Chondrocyte (in vitro differentiated cells): ENCODE measurements around the gene GTPBP3. TPM values are rescaled to one million over a fixed set of nuclear protein-coding genes. Genes with fewer than 3 reads are reported as not detected.

Experiments
- DNase-seq: peaks from one replicate; pipeline ENCODE4 v3.0.0; 2021; ENCODE audit warnings: mixed read lengths, low spot score
- H3K27ac Mint-ChIP-seq: one replicate; pipeline ENCODE4 v1.8.0; 2021; ENCODE audit warnings: mild to moderate bottlenecking, moderate library complexity, mixed read lengths; ENCODE audit not compliant: unreplicated experiment
- H3K27me3 Mint-ChIP-seq: 2 replicates; pipeline ENCODE4 v1.8.0; 2021; ENCODE audit warnings: low read depth, mixed read lengths
- H3K36me3 Mint-ChIP-seq: 2 replicates; pipeline ENCODE4 v1.8.0; 2021; ENCODE audit warnings: low read depth, mixed read lengths
- H3K4me1 Mint-ChIP-seq: 2 replicates; pipeline ENCODE4 v1.8.0; 2021; ENCODE audit warnings: low read depth, mild to moderate bottlenecking, mixed read lengths
- H3K4me3 Mint-ChIP-seq: one replicate; pipeline ENCODE4 v1.8.0; 2021; ENCODE audit warnings: mild to moderate bottlenecking, moderate library complexity, mixed read lengths; ENCODE audit not compliant: unreplicated experiment
- H3K9me3 Mint-ChIP-seq: 2 replicates; pipeline ENCODE4 v1.8.0; 2021; ENCODE audit warnings: low read depth, mixed read lengths
- CTCF ChIP-seq: fragments of 200-600 bp; sonication (generic); IDR thresholded peaks from 2 replicates; pipeline ENCODE4 v1.5.0; 2021; ENCODE audit warnings: antibody characterized with exemption, mild to moderate bottlenecking, moderate library complexity
- long read RNA-seq: library from polyadenylated mRNA; stranded (forward); transcript quantifications from one replicate; pipeline ENCODE4 v2.0.0, GENCODE V29; 2021
- total RNA-seq: library from RNA; stranded (reverse); gene quantifications from 3 replicates; pipeline ENCODE4 v1.2.1, GENCODE V29; 2021

GTPBP3 gene, protein sequence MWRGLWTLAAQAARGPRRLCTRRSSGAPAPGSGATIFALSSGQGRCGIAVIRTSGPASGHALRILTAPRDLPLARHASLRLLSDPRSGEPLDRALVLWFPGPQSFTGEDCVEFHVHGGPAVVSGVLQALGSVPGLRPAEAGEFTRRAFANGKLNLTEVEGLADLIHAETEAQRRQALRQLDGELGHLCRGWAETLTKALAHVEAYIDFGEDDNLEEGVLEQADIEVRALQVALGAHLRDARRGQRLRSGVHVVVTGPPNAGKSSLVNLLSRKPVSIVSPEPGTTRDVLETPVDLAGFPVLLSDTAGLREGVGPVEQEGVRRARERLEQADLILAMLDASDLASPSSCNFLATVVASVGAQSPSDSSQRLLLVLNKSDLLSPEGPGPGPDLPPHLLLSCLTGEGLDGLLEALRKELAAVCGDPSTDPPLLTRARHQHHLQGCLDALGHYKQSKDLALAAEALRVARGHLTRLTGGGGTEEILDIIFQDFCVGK
- total RNA-seq: 16.7 to 20.9 TPM (median 20.6 TPM) in 3 replicates
- long read RNA-seq, transcript GTPBP3-222 (9 exons, 2,493 nt): minor isoform, 5 of 43 reads
- long read RNA-seq, transcript GTPBP3-201 (9 exons, 2,579 nt): major isoform, 20 of 43 reads
- long read RNA-seq, partial matches to known transcripts: 5 of 43 reads
- long read RNA-seq, other reads (novel, unspliced or antisense): 11 of 43 reads

DNA sequence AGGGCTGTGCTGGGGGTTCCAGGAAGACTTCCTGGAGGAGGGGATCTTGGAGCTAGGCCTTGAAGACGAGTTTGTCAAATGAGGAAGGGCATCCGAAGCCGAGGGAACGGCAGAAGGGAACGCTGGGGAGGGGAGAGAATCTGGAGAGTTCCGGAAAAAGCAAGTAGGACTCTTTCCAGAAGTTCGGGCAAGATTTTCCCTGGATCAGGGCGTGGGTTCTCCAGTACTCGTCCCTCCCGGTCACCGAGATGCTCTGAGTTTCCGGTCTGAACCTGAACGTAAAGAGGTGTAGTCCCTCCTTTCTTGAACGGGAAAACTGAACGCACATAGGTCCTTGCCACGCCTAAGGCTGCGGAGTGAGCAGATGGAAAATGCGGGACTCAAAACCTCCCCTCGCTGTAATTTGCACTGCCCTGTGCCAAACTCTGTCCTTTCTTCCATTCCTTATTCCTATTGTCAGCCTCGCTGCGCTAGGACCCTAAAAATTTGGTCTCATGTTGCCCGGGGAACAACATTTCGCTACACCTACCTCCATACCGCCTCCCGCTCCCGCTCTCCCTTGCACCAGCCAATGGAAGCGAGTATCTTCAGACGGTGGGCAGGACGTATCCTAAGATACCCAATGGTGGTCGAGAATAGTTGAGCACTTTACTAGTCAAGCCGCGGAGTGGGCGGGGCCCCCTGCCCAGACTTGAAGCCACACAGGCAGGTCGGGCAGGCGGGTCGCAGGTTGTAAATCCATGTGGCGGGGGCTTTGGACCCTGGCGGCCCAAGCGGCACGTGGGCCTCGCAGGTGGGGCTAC lies at the start of gene GTPBP3:
Gene GTPBP3 (plus strand): TSS at position 682 of the 803 bp plus-strand sequence. CDS start 59 bp downstream, at position 741.
- H3K4me1 Mint-ChIP-seq: peaks cover 29% of the 10 kb centered on the region
- H3K36me3 Mint-ChIP-seq: peaks cover 1% of the 10 kb centered on the region
- H3K4me3 Mint-ChIP-seq: peak within 1 kb of the TSS; percentile 97
- no peak for TF ChIP-seq CTCF
- peak; percentile 98 for DNase-seq
- H3K9me3 Mint-ChIP-seq: no peaks in the 10 kb centered on the region
- H3K27me3 Mint-ChIP-seq: no peaks in the 10 kb centered on the region
- peak within 1 kb of the TSS; percentile 98 for H3K27ac Mint-ChIP-seq

- no peak for DNase-seq
These were observed 47.9 kb upstream of the GTPBP3 start for GRCh38 chr19:17289489-17289888.

DNA sequence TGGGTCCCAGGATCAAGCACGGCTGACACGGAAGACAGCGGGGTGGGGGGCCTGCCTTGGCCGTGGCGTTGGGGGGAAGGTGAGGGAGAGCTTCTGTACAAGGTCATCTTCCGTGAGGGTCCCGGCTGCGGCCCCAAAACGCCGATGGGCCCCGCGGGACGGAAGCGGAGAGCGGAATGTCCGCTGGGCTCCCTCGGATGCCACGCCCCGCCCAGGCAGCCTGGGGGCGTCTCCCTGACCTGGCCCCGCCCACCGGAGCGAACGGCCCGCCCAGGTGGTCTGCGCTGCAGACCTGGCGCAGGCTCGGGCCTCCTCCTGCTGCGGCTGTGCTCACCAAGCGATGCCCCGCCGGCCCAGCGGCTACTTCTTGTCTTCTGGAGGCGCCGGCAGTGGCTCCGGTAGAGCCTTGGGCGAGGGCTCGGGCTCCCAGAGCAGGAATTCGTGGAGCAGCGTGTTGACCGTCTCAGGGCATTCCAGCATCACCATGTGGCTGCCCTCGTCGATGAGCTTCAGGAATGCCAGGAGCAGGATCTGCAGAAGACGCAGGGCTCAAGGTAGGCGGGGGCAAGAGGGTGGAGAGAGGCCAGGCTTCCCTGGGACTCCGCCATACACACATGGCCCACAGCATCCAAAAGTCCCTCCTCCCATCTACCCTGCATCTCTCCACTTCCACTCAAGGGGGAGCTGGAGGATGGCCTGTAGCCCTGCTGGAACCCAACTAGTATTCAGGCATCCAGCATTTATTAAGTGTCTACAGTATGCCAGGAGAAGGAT lies 44.9 kb upstream of the GTPBP3 start:
- Mint-ChIP-seq H3K9me3 (no peaks in the 10 kb centered on the region), H3K36me3 (no peaks in the 10 kb centered on the region), H3K4me1 (peaks cover 8% of the 10 kb centered on the region), H3K27me3 (no peaks in the 10 kb centered on the region), H3K4me3 (peak overlapping the region; percentile 82), H3K27ac (peak overlapping the region; percentile 85)
- DNase-seq: no peak
- TF ChIP-seq CTCF: peak; percentile 83

More at GRCh38 chr19:17289489-17289888, 47.9 kb upstream of the GTPBP3 start:
- no peaks in the 10 kb centered on the region for H3K9me3 Mint-ChIP-seq
- no peak for TF ChIP-seq CTCF
- H3K4me3 Mint-ChIP-seq: peak overlapping the region; percentile 22
- no peaks in the 10 kb centered on the region for H3K36me3 Mint-ChIP-seq
- no peaks in the 10 kb centered on the region for H3K27me3 Mint-ChIP-seq
- H3K4me1 Mint-ChIP-seq: peaks cover 8% of the 10 kb centered on the region
- no peak overlapping the region for H3K27ac Mint-ChIP-seq

GRCh38 chr19:17293605-17294004 lies 43.7 kb upstream of the GTPBP3 start:
- no peak for TF ChIP-seq CTCF
- peaks cover 1% of the 10 kb centered on the region for H3K36me3 Mint-ChIP-seq
- no peak overlapping the region for H3K4me3 Mint-ChIP-seq
- no peaks in the 10 kb centered on the region for H3K9me3 Mint-ChIP-seq
- peaks cover 8% of the 10 kb centered on the region for H3K4me1 Mint-ChIP-seq
- H3K27me3 Mint-ChIP-seq: no peaks in the 10 kb centered on the region
- DNase-seq: no peak
- H3K27ac Mint-ChIP-seq: no peak overlapping the region
